Loucy (cell line): ENCODE measurements around the gene UCHL1.

Experiments used
- H2AFZ ChIP-seq: fragments of 200-600 bp; sonication (generic); 2 replicates; pipeline ENCODE4 v1.6.0; 2016; ENCODE audit warnings: antibody characterized with exemption, mild to moderate bottlenecking, low read length, moderate library complexity
- H3F3A ChIP-seq: fragments of 200-600 bp; 2 replicates; pipeline ENCODE4 v1.6.0; 2016; ENCODE audit warnings: antibody characterized with exemption, low read depth, mild to moderate bottlenecking
- H3K27me3 ChIP-seq: fragments of 200-600 bp; sonication (generic); 2 replicates; pipeline ENCODE4 v1.6.1; 2014; ENCODE audit warnings: low read length, mild to moderate bottlenecking; ENCODE audit not compliant: insufficient read depth, poor library complexity, severe bottlenecking
- H3K36me3 ChIP-seq: fragments of 200-600 bp; sonication (generic); 2 replicates; pipeline ENCODE4 v1.6.1; 2016; ENCODE audit warnings: low read length; ENCODE audit not compliant: insufficient read depth
- H3K4me1 ChIP-seq: fragments of 200-600 bp; sonication (generic); 2 replicates; pipeline ENCODE4 v1.5.1; 2014; ENCODE audit warnings: low read length, mild to moderate bottlenecking; ENCODE audit not compliant: insufficient read depth, poor library complexity, severe bottlenecking
- H3K4me2 ChIP-seq: fragments of 200-600 bp; sonication (generic); 2 replicates; pipeline ENCODE4 v1.6.0; 2014; ENCODE audit warnings: antibody characterized with exemption, low read length, low read depth, mild to moderate bottlenecking; ENCODE audit not compliant: poor library complexity, severe bottlenecking
- H3K4me3 ChIP-seq: fragments of 200-600 bp; sonication (generic); 2 replicates; pipeline ENCODE4 v1.5.1; 2014; ENCODE audit warnings: low read length, mild to moderate bottlenecking, mixed read lengths; ENCODE audit not compliant: poor library complexity, severe bottlenecking
- H3K79me2 ChIP-seq: fragments of 200-600 bp; sonication (generic); 2 replicates; pipeline ENCODE4 v1.6.1; 2014; ENCODE audit warnings: low read length; ENCODE audit not compliant: insufficient read depth
- H3K9ac ChIP-seq: fragments of 200-600 bp; sonication (generic); 2 replicates; pipeline ENCODE4 v1.6.0; 2014; ENCODE audit warnings: mild to moderate bottlenecking, low read depth, low read length, moderate library complexity; ENCODE audit not compliant: poor library complexity, severe bottlenecking
- H3K9me2 ChIP-seq: fragments of 200-600 bp; sonication (generic); replicated peaks from 2 replicates; pipeline ENCODE4 v1.6.1; 2016; ENCODE audit warnings: low read depth, low read length, mixed read lengths
- H3K9me3 ChIP-seq: fragments of 200-600 bp; sonication (generic); 2 replicates; pipeline ENCODE4 v1.6.1; 2014; ENCODE audit warnings: mild to moderate bottlenecking, antibody characterized with exemption, low read length, low read depth; ENCODE audit not compliant: insufficient read depth
- H4K20me1 ChIP-seq: fragments of 200-600 bp; sonication (generic); 2 replicates; pipeline ENCODE4 v1.6.0; 2014; ENCODE audit warnings: antibody characterized with exemption, low read length, mild to moderate bottlenecking; ENCODE audit not compliant: insufficient read depth, poor library complexity, severe bottlenecking
- CTCF ChIP-seq: fragments of 200-600 bp; sonication (generic); conservative IDR thresholded peaks from 2 replicates; pipeline ENCODE4 v1.5.1; 2014; ENCODE audit warnings: mild to moderate bottlenecking, antibody characterized with exemption, low read length
- EZH2phosphoT487 ChIP-seq: fragments of 200-600 bp; IDR thresholded peaks from 2 replicates; pipeline ENCODE4 v1.6.1; 2018; ENCODE audit warnings: antibody characterized with exemption, mild to moderate bottlenecking, moderate library complexity, borderline replicate concordance

The UCHL1 gene

DNA sequence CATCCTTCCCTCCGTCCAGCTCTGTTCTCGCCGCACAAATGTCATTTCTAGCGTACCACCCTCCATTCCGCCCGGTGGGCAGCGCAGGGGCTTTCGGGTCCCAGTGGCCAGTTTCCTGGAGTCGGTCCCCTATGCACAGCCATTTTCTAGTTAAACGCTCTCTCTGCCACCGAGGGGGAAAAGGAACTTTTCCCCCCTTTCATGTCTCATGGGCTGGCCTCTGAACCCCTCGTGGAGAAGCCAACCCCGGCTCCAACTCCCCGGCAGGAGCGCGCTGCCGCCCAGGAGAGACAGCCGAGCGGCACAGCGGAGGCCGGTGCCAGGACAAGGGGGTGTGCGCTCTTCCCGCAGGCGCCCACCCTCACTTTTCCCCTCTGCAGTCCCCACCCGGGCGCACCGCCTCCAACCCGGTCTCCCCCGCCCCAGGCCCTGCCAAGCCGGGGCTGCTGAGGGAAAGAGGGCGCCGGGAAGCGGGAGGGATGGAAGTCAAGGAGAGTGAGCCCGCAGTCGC, 43.0 kb upstream of the UCHL1 start:
- Histone ChIP-seq H3F3A (0 out of 2 replicates have a peak, but pooled peaks cover 3% of the 10 kb centered on the region), H3K9me2 (no peaks in the 10 kb centered on the region), H3K4me3 (peak overlapping the region; percentile 86), H2AFZ (peak overlapping the region; percentile 98), H3K4me1 (peaks cover 19% of the 10 kb centered on the region), H3K4me2 (peak overlapping the region; percentile 77), H3K9me3 (no peaks in the 10 kb centered on the region), H3K79me2 (no peaks in the 10 kb centered on the region), H3K36me3 (no peaks in the 10 kb centered on the region), H3K27me3 (peaks cover 18% of the 10 kb centered on the region), H3K9ac (no peak overlapping the region), H4K20me1 (no peaks in the 10 kb centered on the region)
- TF ChIP-seq EZH2phosphoT487: no peak
- TF ChIP-seq CTCF: no peak

GRCh38 chr4:41214136-41214824, 42.4 kb upstream of the UCHL1 start, which contains the start of gene APBB2:
Gene APBB2 (minus strand): TSS chr4:41214542. CDS start chr4:41033254, 181,288 bp downstream.
- H3K9ac ChIP-seq: peak within 1 kb of the TSS; percentile 53
- H3K79me2 ChIP-seq: no peaks in the 10 kb centered on the region
- H3K9me2 ChIP-seq: no peaks in the 10 kb centered on the region
- peak within 1 kb of the TSS; percentile 98 for H2AFZ ChIP-seq
- TF ChIP-seq CTCF (peak; percentile 63), EZH2phosphoT487 (no peak)
- no peaks in the 10 kb centered on the region for H4K20me1 ChIP-seq
- 0 out of 2 replicates have a peak, but pooled peaks cover 4% of the 10 kb centered on the region for H3F3A ChIP-seq
- H3K36me3 ChIP-seq: no peaks in the 10 kb centered on the region
- no peaks in the 10 kb centered on the region for H3K9me3 ChIP-seq
- H3K4me3 ChIP-seq: peak within 1 kb of the TSS; percentile 86
- peak within 1 kb of the TSS; percentile 77 for H3K4me2 ChIP-seq
- H3K27me3 ChIP-seq: peaks cover 18% of the 10 kb centered on the region
- H3K4me1 ChIP-seq: peaks cover 19% of the 10 kb centered on the region

- H3F3A ChIP-seq: 0 out of 2 replicates have a peak, but pooled peaks cover 4% of the 10 kb centered on the region
- H3K9ac ChIP-seq: peak overlapping the region; percentile 53
- no peaks in the 10 kb centered on the region for H3K79me2 ChIP-seq
- TF ChIP-seq CTCF: no peak
- TF ChIP-seq EZH2phosphoT487: no peak
- peak overlapping the region; percentile 86 for H3K4me3 ChIP-seq
- peaks cover 18% of the 10 kb centered on the region for H3K27me3 ChIP-seq
- peaks cover 19% of the 10 kb centered on the region for H3K4me1 ChIP-seq
- H2AFZ ChIP-seq: peak overlapping the region; percentile 98
- no peaks in the 10 kb centered on the region for H3K36me3 ChIP-seq
- peak overlapping the region; percentile 77 for H3K4me2 ChIP-seq
- no peaks in the 10 kb centered on the region for H3K9me2 ChIP-seq
- no peaks in the 10 kb centered on the region for H4K20me1 ChIP-seq
- H3K9me3 ChIP-seq: no peaks in the 10 kb centered on the region
Observed at GRCh38 chr4:41214825-41215146, 41.9 kb upstream of the UCHL1 start.
